ENCODE measurements around the gene MAPK7.

DNA sequence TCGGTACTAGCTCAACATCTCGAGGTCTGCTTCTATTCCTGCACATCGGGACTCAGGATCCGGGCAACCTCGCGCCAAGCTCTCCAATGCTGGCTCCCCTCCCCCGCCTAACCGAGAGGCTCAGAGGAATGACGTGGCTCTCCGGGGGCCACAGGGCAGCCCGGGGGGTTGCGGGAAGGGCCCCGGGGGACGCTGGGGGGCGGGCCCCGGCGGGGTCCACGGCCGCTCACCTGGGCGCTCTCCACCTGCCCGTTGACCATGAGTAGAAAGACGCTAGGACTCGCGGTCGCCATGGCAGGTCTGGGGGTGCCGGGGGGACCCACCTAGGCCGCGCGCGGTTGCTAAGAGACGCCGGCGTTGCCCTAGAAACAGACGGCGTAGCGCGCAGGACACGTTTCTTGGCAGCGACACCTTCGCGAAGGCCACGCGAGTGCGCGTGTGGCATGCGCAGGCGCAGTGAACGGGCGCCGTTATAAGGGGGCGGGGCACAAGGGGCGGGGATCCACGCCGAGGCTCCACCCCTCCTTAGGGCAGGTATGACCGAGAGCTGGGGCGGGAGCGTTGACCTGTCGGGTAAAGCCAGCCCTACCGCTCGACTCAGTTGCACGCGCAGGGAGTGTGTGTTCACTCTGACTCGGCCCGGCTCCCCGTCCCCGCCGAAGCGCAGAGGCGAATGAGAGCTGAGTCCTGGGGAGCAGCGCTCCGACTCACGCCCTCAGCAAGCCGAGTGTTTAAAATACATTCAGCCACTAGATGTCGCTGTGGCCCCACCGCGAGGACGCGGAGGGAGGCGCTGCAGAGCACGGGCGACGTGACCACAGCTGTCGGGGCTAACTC lies 15.8 kb upstream of the MAPK7 start, which contains the start of gene B9D1:
- TF ChIP-seq, protein P1, sequence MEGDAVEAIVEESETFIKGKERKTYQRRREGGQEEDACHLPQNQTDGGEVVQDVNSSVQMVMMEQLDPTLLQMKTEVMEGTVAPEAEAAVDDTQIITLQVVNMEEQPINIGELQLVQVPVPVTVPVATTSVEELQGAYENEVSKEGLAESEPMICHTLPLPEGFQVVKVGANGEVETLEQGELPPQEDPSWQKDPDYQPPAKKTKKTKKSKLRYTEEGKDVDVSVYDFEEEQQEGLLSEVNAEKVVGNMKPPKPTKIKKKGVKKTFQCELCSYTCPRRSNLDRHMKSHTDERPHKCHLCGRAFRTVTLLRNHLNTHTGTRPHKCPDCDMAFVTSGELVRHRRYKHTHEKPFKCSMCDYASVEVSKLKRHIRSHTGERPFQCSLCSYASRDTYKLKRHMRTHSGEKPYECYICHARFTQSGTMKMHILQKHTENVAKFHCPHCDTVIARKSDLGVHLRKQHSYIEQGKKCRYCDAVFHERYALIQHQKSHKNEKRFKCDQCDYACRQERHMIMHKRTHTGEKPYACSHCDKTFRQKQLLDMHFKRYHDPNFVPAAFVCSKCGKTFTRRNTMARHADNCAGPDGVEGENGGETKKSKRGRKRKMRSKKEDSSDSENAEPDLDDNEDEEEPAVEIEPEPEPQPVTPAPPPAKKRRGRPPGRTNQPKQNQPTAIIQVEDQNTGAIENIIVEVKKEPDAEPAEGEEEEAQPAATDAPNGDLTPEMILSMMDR (IDR thresholded peaks at IDR 0.05 in 2 of 3, conservative IDR thresholded peaks at IDR 0.05 in 1 of 3; ENCODE audit: control insufficient read depth in 2 of 3, extremely low read depth in 1 of 3, insufficient read depth in 1 of 3, low read depth in 3 of 3, low read length in 3 of 3), result peak; percentile 91 to 99 (median 92)
- TF ChIP-seq HDAC6 (IDR thresholded peaks at IDR 0.05; ENCODE audit: unreplicated experiment) (no peak), GABPA (IDR thresholded peaks at IDR 0.05; ENCODE audit: low read depth) (no peak), CBX3 (IDR thresholded peaks at IDR 0.05; ENCODE audit: borderline replicate concordance, low read depth) (no peak), POLR2A (IDR thresholded peaks at IDR 0.05; ENCODE audit: low read depth, low read length) (peak; percentile 53), EP300 (IDR thresholded peaks at IDR 0.05; ENCODE audit: borderline replicate concordance in 1 of 2, control insufficient read depth in 1 of 2, low read depth in 2 of 2, low read length in 2 of 2) (no peak), SREBF2 (IDR thresholded peaks at IDR 0.05; ENCODE audit: low read length) (no peak), SMC3 (IDR thresholded peaks at IDR 0.05; ENCODE audit: borderline replicate concordance, low read length) (peak; percentile 86), PML (IDR thresholded peaks at IDR 0.05; ENCODE audit: low read length) (no peak), POLR2AphosphoS5 (IDR thresholded peaks at IDR 0.05; ENCODE audit: low read length) (no peak), HDGF (IDR thresholded peaks at IDR 0.05) (no peak; the same call in 1 of the 2 replicates)
- TF ChIP-seq, protein P2, sequence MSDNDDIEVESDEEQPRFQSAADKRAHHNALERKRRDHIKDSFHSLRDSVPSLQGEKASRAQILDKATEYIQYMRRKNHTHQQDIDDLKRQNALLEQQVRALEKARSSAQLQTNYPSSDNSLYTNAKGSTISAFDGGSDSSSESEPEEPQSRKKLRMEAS (IDR thresholded peaks at IDR 0.05; ENCODE audit: low read depth, low read length), result peak; percentile 70; the same call in 1 of the 2 replicates
- TF ChIP-seq, protein P3, sequence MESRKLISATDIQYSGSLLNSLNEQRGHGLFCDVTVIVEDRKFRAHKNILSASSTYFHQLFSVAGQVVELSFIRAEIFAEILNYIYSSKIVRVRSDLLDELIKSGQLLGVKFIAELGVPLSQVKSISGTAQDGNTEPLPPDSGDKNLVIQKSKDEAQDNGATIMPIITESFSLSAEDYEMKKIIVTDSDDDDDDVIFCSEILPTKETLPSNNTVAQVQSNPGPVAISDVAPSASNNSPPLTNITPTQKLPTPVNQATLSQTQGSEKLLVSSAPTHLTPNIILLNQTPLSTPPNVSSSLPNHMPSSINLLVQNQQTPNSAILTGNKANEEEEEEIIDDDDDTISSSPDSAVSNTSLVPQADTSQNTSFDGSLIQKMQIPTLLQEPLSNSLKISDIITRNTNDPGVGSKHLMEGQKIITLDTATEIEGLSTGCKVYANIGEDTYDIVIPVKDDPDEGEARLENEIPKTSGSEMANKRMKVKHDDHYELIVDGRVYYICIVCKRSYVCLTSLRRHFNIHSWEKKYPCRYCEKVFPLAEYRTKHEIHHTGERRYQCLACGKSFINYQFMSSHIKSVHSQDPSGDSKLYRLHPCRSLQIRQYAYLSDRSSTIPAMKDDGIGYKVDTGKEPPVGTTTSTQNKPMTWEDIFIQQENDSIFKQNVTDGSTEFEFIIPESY (IDR thresholded peaks at IDR 0.05), result no peak
